Mesenchymal stem cell (in vitro differentiated cells and primary cell): Measurements from ENCODE around the gene HSBP1.

Experiments
- DNase-seq: peaks from one replicate; pipeline ENCODE4 v3.0.0-alpha.2; 2013
- H2AFZ ChIP-seq: one replicate; pipeline ENCODE4 v1.6.1; 2013; ENCODE audit warnings: low read depth, mild to moderate bottlenecking, control low read depth, inconsistent platforms, low read length, moderate library complexity
- H2AK5ac ChIP-seq: 2 replicates; pipeline ENCODE4 v1.6.1; 2013; ENCODE audit warnings: low read length, moderate library complexity, mild to moderate bottlenecking, inconsistent platforms; ENCODE audit not compliant: severe bottlenecking
- H2BK120ac ChIP-seq: one replicate; pipeline ENCODE4 v1.6.1; 2013; ENCODE audit warnings: low read depth, mild to moderate bottlenecking, inconsistent platforms, low read length, moderate library complexity
- H2BK12ac ChIP-seq, 2 experiments: one replicate each; pipeline ENCODE4 v1.6.1; 2013; ENCODE audit warnings: inconsistent platforms in 2 of 2, low read length in 2 of 2, mild to moderate bottlenecking in 2 of 2, moderate library complexity in 2 of 2, control low read depth in 1 of 2
- H2BK15ac ChIP-seq: one replicate; pipeline ENCODE4 v1.6.1; 2013; ENCODE audit warnings: mild to moderate bottlenecking, low read depth, inconsistent platforms; ENCODE audit not compliant: poor library complexity, severe bottlenecking
- H2BK5ac ChIP-seq: 2 replicates; pipeline ENCODE4 v1.6.1; 2013; ENCODE audit warnings: low read depth, mild to moderate bottlenecking, low read length, control low read depth, inconsistent platforms; ENCODE audit not compliant: poor library complexity, severe bottlenecking
- H3K14ac ChIP-seq, 2 experiments: one replicate each; pipeline ENCODE4 v1.6.1; 2013; ENCODE audit warnings: inconsistent platforms in 2 of 2, low read length in 2 of 2, control low read depth in 1 of 2, mild to moderate bottlenecking in 1 of 2, moderate library complexity in 1 of 2
- H3K18ac ChIP-seq, 2 experiments: one replicate each; pipeline ENCODE4 v1.6.1; 2013; ENCODE audit warnings: inconsistent platforms in 2 of 2, low read length in 2 of 2, control low read depth in 1 of 2, low read depth in 1 of 2, mild to moderate bottlenecking in 1 of 2
- H3K23ac ChIP-seq, 2 experiments: one replicate each; pipeline ENCODE4 v1.6.1; 2013; ENCODE audit warnings: inconsistent platforms in 2 of 2, low read length in 2 of 2, mild to moderate bottlenecking in 2 of 2, moderate library complexity in 2 of 2, control low read depth in 1 of 2
- H3K27ac ChIP-seq: 2 replicates; pipeline ENCODE4 v1.5.1; 2013; ENCODE audit warnings: mild to moderate bottlenecking, moderate library complexity, low read length, control low read depth, inconsistent platforms; ENCODE audit not compliant: poor library complexity, severe bottlenecking
- H3K27me3 ChIP-seq, 2 experiments: 2 replicates each; pipeline versions ENCODE4 v1.6.1 to v1.7.0; 2013; ENCODE audit warnings: low read length in 2 of 2, mild to moderate bottlenecking in 2 of 2, moderate library complexity in 2 of 2, control low read depth in 1 of 2, inconsistent platforms in 1 of 2; ENCODE audit not compliant: control insufficient read depth in 1 of 2, insufficient read depth in 1 of 2
- H3K36me3 ChIP-seq, 2 experiments: 2 replicates each; pipeline versions ENCODE4 v1.6.1 to v1.7.0; 2013; ENCODE audit warnings: low read length in 2 of 2, control low read depth in 1 of 2, inconsistent platforms in 1 of 2, low read depth in 1 of 2, mild to moderate bottlenecking in 1 of 2; ENCODE audit not compliant: insufficient read depth in 2 of 2, control insufficient read depth in 1 of 2
- H3K4ac ChIP-seq, 2 experiments: one replicate each; pipeline ENCODE4 v1.6.1; 2013; ENCODE audit warnings: inconsistent platforms in 2 of 2, low read length in 2 of 2, mild to moderate bottlenecking in 2 of 2, moderate library complexity in 2 of 2, control low read depth in 1 of 2, low read depth in 1 of 2
- H3K4me1 ChIP-seq: 2 replicates; pipeline ENCODE4 v1.6.1; 2013; ENCODE audit warnings: low read depth, low read length, control low read depth; ENCODE audit not compliant: control insufficient read depth, insufficient read depth
- H3K4me2 ChIP-seq: 2 replicates; pipeline ENCODE4 v1.6.1; 2013; ENCODE audit warnings: low read length, mild to moderate bottlenecking, inconsistent platforms; ENCODE audit not compliant: poor library complexity, severe bottlenecking
- H3K4me3 ChIP-seq, 2 experiments: 2 replicates each; pipeline versions ENCODE4 v1.5.1 to v1.7.0; 2013; ENCODE audit warnings: low read length in 2 of 2, mild to moderate bottlenecking in 2 of 2, control low read depth in 1 of 2, low read depth in 1 of 2; ENCODE audit not compliant: insufficient read depth in 1 of 2
- H3K79me1 ChIP-seq: replicated peaks from 2 replicates; pipeline ENCODE4 v1.6.1; 2013; ENCODE audit warnings: mild to moderate bottlenecking, control low read depth, low read length, inconsistent platforms; ENCODE audit not compliant: poor library complexity, severe bottlenecking
- H3K9ac ChIP-seq: 2 replicates; pipeline ENCODE4 v1.7.0; 2013; ENCODE audit warnings: mild to moderate bottlenecking, low read length, moderate library complexity
- H3K9me3 ChIP-seq: 2 replicates; pipeline ENCODE4 v1.7.0; 2013; ENCODE audit warnings: mild to moderate bottlenecking, low read length; ENCODE audit not compliant: control insufficient read depth
- H4K8ac ChIP-seq: one replicate; pipeline ENCODE4 v1.6.1; 2013; ENCODE audit warnings: inconsistent platforms, mild to moderate bottlenecking, low read length, moderate library complexity
- H4K91ac ChIP-seq: one replicate; pipeline ENCODE4 v1.6.1; 2013; ENCODE audit warnings: mild to moderate bottlenecking, low read length, inconsistent platforms
- WGBS: methylation state at CpG from one replicate; pipeline ENCODE4 v1.1.7; 2013; ENCODE audit warnings: mixed read lengths; 5-methylcytosine and 5-hydroxymethylcytosine counted together

The HSBP1 gene

DNA sequence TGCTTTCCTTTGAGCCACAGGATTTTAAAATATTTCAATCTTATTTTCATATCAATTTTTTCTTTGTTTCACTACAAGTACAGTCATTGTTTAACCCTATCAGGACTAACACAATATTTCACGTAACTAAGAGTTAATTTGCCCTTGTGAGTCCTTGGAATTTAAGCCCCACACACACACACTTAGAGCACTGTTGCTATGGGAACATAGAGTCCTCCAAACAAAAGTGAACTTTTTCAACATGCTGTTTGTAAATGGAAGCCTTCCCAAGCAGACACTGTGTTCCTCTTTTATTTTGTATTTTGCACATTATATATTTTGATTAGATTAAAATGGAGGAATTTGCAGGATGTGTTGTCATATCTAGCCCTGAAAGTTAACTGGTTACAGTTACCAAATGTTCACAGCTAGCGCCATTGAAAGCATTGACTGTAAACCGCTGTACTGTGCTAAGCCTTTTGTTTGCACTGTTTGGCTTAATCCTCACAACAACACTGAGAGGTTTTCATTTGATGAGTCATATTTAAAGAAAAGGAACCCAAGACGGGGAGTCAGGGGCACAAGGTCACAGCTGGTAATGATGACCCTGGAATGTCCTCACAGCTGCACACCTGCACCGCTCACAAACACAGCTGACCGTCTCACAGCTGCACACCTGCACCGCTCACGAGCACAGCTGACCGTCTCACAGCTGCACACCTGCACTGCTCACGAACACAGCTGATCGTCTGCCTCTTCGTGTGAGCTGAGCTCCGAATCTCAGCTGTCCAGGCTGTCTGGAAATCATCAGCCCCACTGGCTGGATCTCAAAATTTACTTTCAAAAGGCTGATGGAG is 6.3 kb downstream of the HSBP1 start:
- no peaks in the 10 kb centered on the region for H3K27me3 ChIP-seq
- peak overlapping the region; percentile 6 for H3K4me2 ChIP-seq
- no peaks in the 10 kb centered on the region for H3K9me3 ChIP-seq
- H4K91ac ChIP-seq = no peak overlapping the region
- peak overlapping the region; percentile 59 for H3K27ac ChIP-seq
- H3K36me3 ChIP-seq = peaks cover 13 to 29% of the 10 kb centered on the region in 2 experiments
- H3K4me1 ChIP-seq = peaks cover 11% of the 10 kb centered on the region
- H3K79me1 ChIP-seq = peaks cover 4% of the 10 kb centered on the region
- no peak overlapping the region for H2BK5ac ChIP-seq
- peak overlapping the region in 1 of 2 experiments; percentile 44 for H3K14ac ChIP-seq
- no peak overlapping the region for H2BK120ac ChIP-seq
- no peak overlapping the region for H3K4ac ChIP-seq
- no peak overlapping the region for H2BK12ac ChIP-seq
- no peak overlapping the region for H4K8ac ChIP-seq
- peak overlapping the region in 1 of 2 experiments; percentile 58 for H3K4me3 ChIP-seq
- peak overlapping the region; percentile 66 for H3K9ac ChIP-seq
- H2AK5ac ChIP-seq = no peak overlapping the region
- no peak overlapping the region for H3K18ac ChIP-seq
- WGBS = 38% methylated on average over 12 of the region's 13 CpGs
- DNase-seq = peak; percentile 86
- no peak overlapping the region for H3K23ac ChIP-seq
- H2AFZ ChIP-seq = no peak overlapping the region
- H2BK15ac ChIP-seq = no peak overlapping the region

DNA sequence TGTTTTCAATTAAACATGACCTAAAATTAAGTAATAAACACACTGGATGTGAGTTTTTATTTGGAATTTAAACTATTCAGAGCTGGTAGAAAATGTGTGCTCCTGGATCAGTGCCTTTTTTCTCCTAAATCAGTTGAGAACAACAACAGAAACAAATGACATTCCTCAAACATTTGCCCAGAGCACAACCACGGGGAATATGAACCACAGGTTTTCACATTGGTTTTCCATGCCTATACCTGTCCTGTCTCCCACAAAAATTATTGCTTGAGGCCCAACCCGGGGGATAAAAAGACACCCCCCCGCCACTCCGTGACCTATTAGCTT is 6.8 kb downstream of the HSBP1 start:
- Histone ChIP-seq H3K9me3 (no peaks in the 10 kb centered on the region), H3K18ac (no peak overlapping the region), H3K9ac (peak overlapping the region; percentile 66), H3K23ac (no peak overlapping the region), H2BK12ac (no peak overlapping the region), H4K8ac (no peak overlapping the region), H3K27ac (peak overlapping the region; percentile 59), H3K79me1 (peaks cover 4% of the 10 kb centered on the region), H3K4me1 (peaks cover 12% of the 10 kb centered on the region), H3K27me3 (no peaks in the 10 kb centered on the region), H4K91ac (no peak overlapping the region), H3K36me3 (peaks cover 13 to 28% of the 10 kb centered on the region in 2 experiments), H2BK15ac (no peak overlapping the region), H2BK120ac (no peak overlapping the region), H2BK5ac (no peak overlapping the region), H2AFZ (no peak overlapping the region), H3K14ac (no peak overlapping the region), H3K4ac (no peak overlapping the region), H2AK5ac (no peak overlapping the region), H3K4me2 (no peak overlapping the region), H3K4me3 (peak overlapping the region in 1 of 2 experiments; percentile 58)
- no peak for DNase-seq
- WGBS = 57% methylated on average over 1 of the region's 4 CpGs

DNA sequence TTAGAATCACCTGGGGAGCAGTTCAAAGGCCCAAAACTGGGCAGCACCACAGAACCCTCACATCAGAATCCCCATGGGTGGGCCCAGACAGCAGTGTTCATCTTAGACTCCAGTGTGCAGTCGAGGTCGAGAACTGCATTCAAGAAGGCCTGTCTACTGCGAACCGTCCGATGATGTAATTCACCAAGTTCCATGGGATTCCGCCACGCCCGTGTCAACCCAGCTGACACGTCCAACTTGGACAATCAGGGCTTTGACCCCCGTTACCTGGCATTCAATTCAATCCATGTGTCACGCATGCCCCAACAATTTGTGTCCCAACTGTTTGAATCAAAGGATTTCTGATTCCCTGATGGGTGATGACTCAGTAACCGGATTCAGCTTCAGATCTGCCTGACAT is 9.2 kb downstream of the HSBP1 start:
- no peak overlapping the region for H3K18ac ChIP-seq
- no peak overlapping the region for H3K4me3 ChIP-seq
- H3K9me3 ChIP-seq = no peaks in the 10 kb centered on the region
- no peak overlapping the region for H2AFZ ChIP-seq
- no peak overlapping the region for H2BK15ac ChIP-seq
- H4K91ac ChIP-seq = no peak overlapping the region
- H3K23ac ChIP-seq = no peak overlapping the region
- no peak overlapping the region for H2BK12ac ChIP-seq
- H3K27ac ChIP-seq = no peak overlapping the region
- no peak overlapping the region for H3K9ac ChIP-seq
- H3K14ac ChIP-seq = no peak overlapping the region
- H2AK5ac ChIP-seq = no peak overlapping the region
- no peak overlapping the region for H4K8ac ChIP-seq
- H3K36me3 ChIP-seq = peaks cover 10 to 13% of the 10 kb centered on the region in 2 experiments
- H3K4ac ChIP-seq = no peak overlapping the region
- no peak overlapping the region for H2BK5ac ChIP-seq
- no peak overlapping the region for H2BK120ac ChIP-seq
- H3K27me3 ChIP-seq = peaks cover 0 to under 1% of the 10 kb centered on the region in 2 experiments
- peaks cover 15% of the 10 kb centered on the region for H3K4me1 ChIP-seq
- 95% methylated on average over 12 of the region's 12 CpGs for WGBS
- no peak overlapping the region for H3K4me2 ChIP-seq
- DNase-seq = no peak
- peaks cover 4% of the 10 kb centered on the region for H3K79me1 ChIP-seq

DNA sequence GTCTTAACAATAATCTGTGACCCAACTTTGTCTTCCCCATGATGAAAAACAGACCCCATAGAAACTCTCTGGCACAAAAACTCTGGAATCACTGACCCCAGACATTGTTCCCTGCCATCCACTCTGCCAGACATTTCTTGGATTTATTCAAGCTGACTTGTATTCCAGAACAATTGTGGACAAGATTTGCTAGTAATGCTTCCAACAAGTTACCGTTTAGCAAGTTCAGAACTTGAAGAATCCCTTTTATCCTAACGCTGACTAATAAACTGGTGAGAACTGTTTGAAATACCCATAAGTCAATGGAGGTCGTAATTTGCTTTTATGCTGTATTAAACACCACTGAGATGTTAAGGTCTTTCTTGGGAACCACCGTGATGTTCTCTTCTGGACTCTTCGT is 10.5 kb downstream of the HSBP1 start:
- no peak overlapping the region for H2AFZ ChIP-seq
- peaks cover 0 to 8% of the 10 kb centered on the region in 2 experiments for H3K27me3 ChIP-seq
- no peaks in the 10 kb centered on the region for H3K9me3 ChIP-seq
- peaks cover 14% of the 10 kb centered on the region for H3K4me1 ChIP-seq
- no peak overlapping the region for H2BK12ac ChIP-seq
- no peak overlapping the region for H2BK15ac ChIP-seq
- no peak overlapping the region for H3K23ac ChIP-seq
- H2BK5ac ChIP-seq = no peak overlapping the region
- H3K4ac ChIP-seq = no peak overlapping the region
- no peak overlapping the region for H3K4me3 ChIP-seq
- H2BK120ac ChIP-seq = no peak overlapping the region
- no peak overlapping the region for H3K14ac ChIP-seq
- no peak overlapping the region for H3K9ac ChIP-seq
- H4K91ac ChIP-seq = no peak overlapping the region
- no peak overlapping the region for H4K8ac ChIP-seq
- DNase-seq = no peak
- 99% methylated on average over 5 of the region's 5 CpGs for WGBS
- H3K36me3 ChIP-seq = peaks cover under 1 to 2% of the 10 kb centered on the region in 2 experiments
- no peak overlapping the region for H2AK5ac ChIP-seq
- H3K79me1 ChIP-seq = peaks cover 2% of the 10 kb centered on the region
- no peak overlapping the region for H3K27ac ChIP-seq
- no peak overlapping the region for H3K18ac ChIP-seq
- no peak overlapping the region for H3K4me2 ChIP-seq
